ENCODE measurements around the gene TTC13. TPM values are rescaled to one million over a fixed set of nuclear protein-coding genes. Genes with fewer than 3 reads are reported as not detected.

TTC13 gene
- total and polyA plus RNA-seq, 2 of the 4 experiments (the other 2 are of a cell fraction), result 6.1 to 9.1 TPM

DNA sequence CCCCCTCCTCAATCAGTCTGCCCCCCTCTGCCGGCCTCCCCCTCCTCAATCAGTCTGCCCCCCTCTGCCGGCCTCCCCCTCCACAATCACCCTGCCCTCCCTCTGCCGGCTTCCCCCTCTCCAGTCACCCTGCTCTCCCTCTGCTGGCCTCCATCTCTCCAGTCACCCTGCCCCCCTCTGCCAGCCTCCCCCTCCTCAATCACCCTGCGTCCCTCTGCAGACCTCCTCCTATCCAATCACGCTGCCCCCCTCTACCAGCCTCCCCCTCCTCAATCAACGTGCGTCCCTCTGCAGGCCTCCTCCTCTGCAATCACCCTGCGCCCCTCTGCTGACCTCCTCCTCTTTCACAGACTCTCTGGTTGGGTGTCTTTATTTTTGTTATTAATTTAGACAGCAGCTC is 98.9 kb downstream of the TTC13 start:
- Histone ChIP-seq H4K5ac (ENCODE audit: low read depth, low read length) (no peak overlapping the region), H3K9me3 (ENCODE audit: control insufficient read depth, insufficient read depth, low read length) (peaks cover 2% of the 10 kb centered on the region), H4K8ac (ENCODE audit: low read depth in 2 of 2, low read length in 2 of 2) (no peak overlapping the region), H4K91ac (ENCODE audit: insufficient read depth, low read depth, low read length) (peak overlapping the region; percentile 33), H2BK120ac (ENCODE audit: low read depth, low read length) (peak overlapping the region; percentile 76; the same call in 1 of the 2 replicates), H3K27me3 (ENCODE audit: control insufficient read depth, insufficient read depth, low read length) (no peaks in the 10 kb centered on the region), H3K56ac (ENCODE audit: extremely low read depth, insufficient read depth, low read length) (no peak overlapping the region), H3K9ac (ENCODE audit: low read depth, low read length) (no peak overlapping the region), H2AFZ (replicated peaks; ENCODE audit: low read length, poor library complexity) (no peak overlapping the region), H2BK20ac (ENCODE audit: low read depth, low read length) (no peak overlapping the region), H3K4ac (ENCODE audit: low read depth, low read length) (peak overlapping the region; percentile 87), H4K20me1 (ENCODE audit: insufficient read depth, low read length) (no peaks in the 10 kb centered on the region), H3K4me1 (ENCODE audit: control insufficient read depth, insufficient read depth, low read length) (peaks cover 28% of the 10 kb centered on the region), H3K23ac (ENCODE audit: low read depth, low read length) (no peak overlapping the region), H2BK15ac (ENCODE audit: low read depth, low read length) (no peak overlapping the region; the same call in 2 of the 3 replicates), H2BK5ac (ENCODE audit: low read depth, low read length, poor library complexity, severe bottlenecking) (peak overlapping the region; percentile 73), H2AK5ac (ENCODE audit: low read depth, low read length) (peak overlapping the region; percentile 37; the same call in 1 of the 2 replicates), H3K4me3 (ENCODE audit: insufficient read depth, low read depth, low read length) (no peak overlapping the region), H3K27ac (ENCODE audit: insufficient read depth, low read length) (peak overlapping the region; percentile 93; the same call in 1 of the 2 replicates), H3K4me2 (ENCODE audit: low read depth, low read length) (no peak overlapping the region), H3K79me1 (ENCODE audit: low read depth in 1 of 2, low read length in 2 of 2) (no peaks in the 10 kb centered on the region), H3K18ac (ENCODE audit: low read depth, low read length) (peak overlapping the region; percentile 46; the same call in 1 of the 2 replicates), H3K36me3 (ENCODE audit: control insufficient read depth, insufficient read depth, low read length) (no peaks in the 10 kb centered on the region), H2AK9ac (replicated peaks; ENCODE audit: low read depth, low read length, poor library complexity) (no peak overlapping the region), H3K14ac (replicated peaks; ENCODE audit: low read depth, low read length) (no peak overlapping the region), H3K9me1 (ENCODE audit: insufficient read depth, low read length) (peaks cover 15% of the 10 kb centered on the region)
- WGBS, 2 experiments (ENCODE audit: extremely low coverage in 2 of 2, insufficient read length in 1 of 2), result 17% methylated on average over 1 of the region's 8 CpGs; no CpG with 5 or more reads in 1 of the 2 experiments
- dilution Hi-C loops (cut with HindIII; ENCODE audit: low sequenced_read_pairs, unreplicated experiment) (no loop called here), in situ Hi-C loops (cut with MboI; ENCODE audit: low sequenced_read_pairs) (no loop called here), intact Hi-C loops (cut with micrococcal nuclease) (no loop called here)
- no peak for ATAC-seq (ENCODE audit: low read depth)
- TF ChIP-seq MAFK (IDR thresholded peaks at IDR 0.05; ENCODE audit: low read depth, low read length) (no peak), SMC3 (IDR thresholded peaks at IDR 0.05; ENCODE audit: low read depth, low read length) (no peak)
- no TSS peak for BruUV-seq (replicated peaks)
- no peak for DNase-seq
- ChIA-PET POLR2A (ENCODE audit: unreplicated experiment) (no interaction called here), CTCF (no interaction called here)
